HFF-Myc (cell line): Measurements from ENCODE around the gene EGF.
A peak's percentile ranks its signal among the peaks of the same experiment; 100 is the strongest.

Experiments
- DNase-seq: peaks from one replicate; pipeline ENCODE4 v3.0.0-alpha.2; 2011; ENCODE audit warnings: low read depth; ENCODE audit errors: extremely low read depth
- H3K4me3 ChIP-seq: replicated peaks from 2 replicates; pipeline ENCODE4 v1.5.1; 2011; ENCODE audit warnings: low read depth, mild to moderate bottlenecking, control low read depth, low read length
- CTCF ChIP-seq: IDR thresholded peaks from 2 replicates; pipeline ENCODE4 v1.5.1; 2012; ENCODE audit warnings: mild to moderate bottlenecking, low read depth, low read length, control low read depth; ENCODE audit errors: missing control alignments

The EGF gene

DNA sequence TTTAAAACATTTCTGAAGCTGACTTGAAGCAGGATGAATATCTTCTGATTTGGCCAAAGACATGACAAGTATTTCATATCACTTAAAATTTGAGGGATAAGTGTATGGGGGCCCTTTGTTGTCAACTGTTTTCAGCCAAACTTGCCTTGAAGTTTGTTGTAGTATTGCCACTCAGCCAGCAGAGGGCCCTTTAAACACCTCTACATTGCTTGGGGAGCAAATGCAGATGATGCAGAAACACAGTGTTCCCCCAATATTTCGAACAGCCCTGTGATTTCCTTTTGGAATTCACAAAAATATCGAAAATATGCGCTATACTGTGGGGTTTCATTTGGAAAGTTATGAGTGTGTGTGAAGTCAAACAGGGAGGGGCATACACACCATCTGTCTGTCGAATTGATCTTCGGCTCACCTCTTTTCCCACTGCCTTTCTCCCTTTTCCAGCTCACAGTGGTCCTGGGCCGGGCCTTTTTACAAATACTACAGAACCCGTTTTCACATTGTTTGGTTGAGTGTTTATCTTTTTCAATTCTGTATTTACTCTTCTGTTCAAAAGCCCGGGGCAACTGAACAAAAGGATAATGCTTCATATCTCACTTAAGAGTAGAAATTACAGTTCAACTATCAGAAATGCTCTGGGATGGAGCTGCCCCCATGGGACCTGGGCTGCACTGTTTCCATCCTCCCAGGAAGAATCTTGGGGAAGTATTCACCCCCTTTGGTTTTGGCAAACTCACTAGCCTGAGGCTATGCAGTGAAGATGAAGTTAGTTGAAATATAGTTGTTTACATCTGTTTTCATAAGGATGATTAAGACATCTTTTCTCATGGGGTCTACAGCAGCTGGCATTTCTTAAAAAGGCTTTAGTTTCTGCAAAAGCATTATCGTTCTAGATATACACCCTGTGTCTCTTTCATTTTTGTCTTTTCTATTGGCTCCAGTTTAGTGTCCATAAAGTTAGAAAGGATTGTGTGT lies 137.6 kb downstream of the EGF start:
- DNase-seq = peak; percentile 15
- peak; percentile 88 for TF ChIP-seq CTCF
- H3K4me3 ChIP-seq = no peak overlapping the region

DNA sequence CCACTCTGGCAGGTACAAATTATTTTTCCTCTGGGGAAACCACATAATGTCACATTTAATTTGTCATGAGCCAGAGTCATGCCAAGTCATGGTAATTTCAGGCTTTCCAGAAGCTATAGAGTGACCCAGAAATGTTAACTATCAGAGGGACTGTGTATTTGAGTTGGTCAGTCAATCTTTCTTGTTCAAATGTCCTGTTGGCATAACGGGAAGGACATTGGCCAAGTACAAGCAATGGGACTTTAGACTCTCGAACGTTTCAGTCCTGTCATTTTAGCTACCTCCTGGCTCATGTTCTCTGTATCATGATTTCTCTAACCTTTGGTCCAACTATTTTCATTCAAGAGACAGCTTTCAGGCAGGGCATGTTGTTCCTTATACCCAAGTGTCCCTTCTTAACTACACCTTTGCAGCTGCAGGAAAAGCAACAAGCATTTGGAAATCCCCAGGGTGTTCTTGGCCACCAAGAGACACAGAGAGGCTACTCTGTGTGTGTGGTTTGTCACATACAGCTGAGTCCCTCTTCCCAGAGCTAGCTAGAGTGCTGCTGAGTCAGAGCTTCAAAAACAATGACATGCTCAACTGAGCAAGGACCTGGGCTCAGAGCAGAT lies 142.6 kb downstream of the EGF start:
- TF ChIP-seq CTCF = no peak
- no peak for DNase-seq
- H3K4me3 ChIP-seq = no peak overlapping the region

GRCh38 chr4:110058677-110059076 lies 146.0 kb downstream of the EGF start:
- DNase-seq = no peak
- no peak overlapping the region for H3K4me3 ChIP-seq
- no peak for TF ChIP-seq CTCF

- no peak for TF ChIP-seq CTCF
- peak; percentile 38 for DNase-seq
- no peak overlapping the region for H3K4me3 ChIP-seq
These were observed 147.0 kb downstream of the EGF start for GRCh38 chr4:110059556-110060191.

DNA sequence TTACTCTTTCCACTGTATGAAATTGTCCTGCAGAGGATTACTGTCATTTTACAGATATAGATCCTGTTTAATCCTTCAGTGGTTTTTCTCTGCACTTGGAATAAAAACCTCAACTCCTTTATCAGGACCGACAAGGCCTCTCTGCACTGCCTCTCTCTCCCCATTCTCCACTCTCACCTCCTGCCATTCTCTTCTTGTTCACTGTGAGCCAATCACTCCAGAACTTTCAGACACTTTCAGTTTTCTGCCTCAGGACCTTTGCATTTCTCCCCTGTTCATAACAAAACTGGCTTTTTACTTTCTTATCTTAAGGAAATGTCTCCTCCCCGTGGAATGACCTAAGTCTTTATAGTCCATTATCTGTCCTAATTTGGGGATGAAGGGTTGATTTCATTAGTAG lies 148.4 kb downstream of the EGF start:
- no peak overlapping the region for H3K4me3 ChIP-seq
- no peak for TF ChIP-seq CTCF
- no peak for DNase-seq
